GM18868 (cell line): ENCODE data around the gene CASKIN1.

Experiments used
- ATAC-seq: cut with Tn5 transposase; IDR thresholded peaks from one replicate; pipeline ENCODE4 v1.9.1; 2021; ENCODE audit warnings: mild to moderate bottlenecking, moderate library complexity; ENCODE audit not compliant: unreplicated experiment

The CASKIN1 gene

GRCh38 chr16:2194166-2194834 lies 2.1 kb downstream of the CASKIN1 start:
- ATAC-seq, result no peak

GRCh38 chr16:2191446-2191706 lies 5.0 kb downstream of the CASKIN1 start:
- no peak for ATAC-seq

GRCh38 chr16:2190659-2191445 lies 5.6 kb downstream of the CASKIN1 start:
- no peak for ATAC-seq

- ATAC-seq, result no peak
Measured at GRCh38 chr16:2190002-2190658, 6.3 kb downstream of the CASKIN1 start.

- ATAC-seq, result no peak
Measured at GRCh38 chr16:2189252-2189893, 7.0 kb downstream of the CASKIN1 start.

GRCh38 chr16:2188395-2188794 lies 8.0 kb downstream of the CASKIN1 start:
- no peak for ATAC-seq

- no peak for ATAC-seq
Measured at GRCh38 chr16:2187212-2187611, 9.2 kb downstream of the CASKIN1 start.

- ATAC-seq, result no peak
Measured at GRCh38 chr16:2186505-2186904, 9.9 kb downstream of the CASKIN1 start.

GRCh38 chr16:2186064-2186463 lies 10.3 kb downstream of the CASKIN1 start:
- no peak for ATAC-seq

- no peak for ATAC-seq
Measured at GRCh38 chr16:2184962-2185361, 11.4 kb downstream of the CASKIN1 start.

- ATAC-seq, result no peak
Measured at GRCh38 chr16:2184346-2184745, 12.1 kb downstream of the CASKIN1 start.

- ATAC-seq, result no peak
Measured at GRCh38 chr16:2183671-2184070, 12.7 kb downstream of the CASKIN1 start.

GRCh38 chr16:2181952-2182351 lies 14.5 kb downstream of the CASKIN1 start:
- ATAC-seq, result no peak

GRCh38 chr16:2180962-2181923 lies 15.2 kb downstream of the CASKIN1 start:
- ATAC-seq, result no peak

GRCh38 chr16:2180461-2180860 lies 15.9 kb downstream of the CASKIN1 start:
- no peak for ATAC-seq

- no peak for ATAC-seq
Measured at GRCh38 chr16:2179576-2179975, 16.8 kb downstream of the CASKIN1 start.

- no peak for ATAC-seq
Measured at GRCh38 chr16:2179107-2179501, 17.3 kb downstream of the CASKIN1 start.

GRCh38 chr16:2178321-2179106 lies 17.9 kb downstream of the CASKIN1 start:
- ATAC-seq, result no peak

GRCh38 chr16:2177561-2177960 lies 18.8 kb downstream of the CASKIN1 start:
- no peak for ATAC-seq

GRCh38 chr16:2177101-2177500 lies 19.3 kb downstream of the CASKIN1 start:
- no peak for ATAC-seq
